ENCODE data around the gene ANKRD23.
"Not testable (repeated sequence)": the region's sequence is repeated elsewhere in the genome, so short reads cannot be mapped to it uniquely, and the experiment has no call there.

The ANKRD23 gene

GRCh38 chr2:96863056-96863455, 19.2 kb upstream of the ANKRD23 start:
- DNase-seq (ENCODE audit: low read depth), result not testable (repeated sequence)

- DNase-seq (ENCODE audit: low read depth), result no peak
These were observed 17.3 kb upstream of the ANKRD23 start for GRCh38 chr2:96861074-96861473.

GRCh38 chr2:96860065-96861029, 16.5 kb upstream of the ANKRD23 start:
- DNase-seq (ENCODE audit: low read depth), result no peak

- DNase-seq (ENCODE audit: low read depth), result no peak
These were observed 15.9 kb upstream of the ANKRD23 start for GRCh38 chr2:96859681-96860064.

- DNase-seq (ENCODE audit: low read depth), result no peak
These were observed 15.4 kb upstream of the ANKRD23 start for GRCh38 chr2:96859099-96859649.

- peak; percentile 82 for DNase-seq (ENCODE audit: low read depth)
These were observed 14.0 kb upstream of the ANKRD23 start, which contains the start of gene ANKRD39 for GRCh38 chr2:96857667-96858372. ANKRD39 (minus strand) TSS chr2:96858016; CDS start chr2:96857987, 29 bp downstream.

- DNase-seq (ENCODE audit: low read depth), result no peak
These were observed 13.2 kb upstream of the ANKRD23 start for GRCh38 chr2:96856776-96857666.

- DNase-seq (ENCODE audit: low read depth), result no peak
These were observed 9.5 kb upstream of the ANKRD23 start for GRCh38 chr2:96853321-96853720.

GRCh38 chr2:96852667-96853066, 8.8 kb upstream of the ANKRD23 start:
- DNase-seq (ENCODE audit: low read depth), result no peak

- no peak for DNase-seq (ENCODE audit: low read depth)
These were observed 4.4 kb upstream of the ANKRD23 start for GRCh38 chr2:96848264-96848663.

GRCh38 chr2:96847586-96847985, 3.8 kb upstream of the ANKRD23 start:
- no peak for DNase-seq (ENCODE audit: low read depth)

GRCh38 chr2:96846825-96847224, 3.0 kb upstream of the ANKRD23 start:
- no peak for DNase-seq (ENCODE audit: low read depth)

GRCh38 chr2:96844405-96844808, 586 bp upstream of the ANKRD23 start:
- no peak for DNase-seq (ENCODE audit: low read depth)

- no peak for DNase-seq (ENCODE audit: low read depth)
These were observed 1.2 kb downstream of the ANKRD23 start for GRCh38 chr2:96842600-96842999.

- no peak for DNase-seq (ENCODE audit: low read depth)
These were observed 1.9 kb downstream of the ANKRD23 start for GRCh38 chr2:96841701-96842495.

- DNase-seq (ENCODE audit: low read depth), result no peak
These were observed 3.7 kb downstream of the ANKRD23 start for GRCh38 chr2:96839875-96840850.

- no peak for DNase-seq (ENCODE audit: low read depth)
These were observed 4.4 kb downstream of the ANKRD23 start for GRCh38 chr2:96839293-96839874.

GRCh38 chr2:96838345-96839292, 5.2 kb downstream of the ANKRD23 start:
- DNase-seq (ENCODE audit: low read depth), result no peak

Measured in GM04503 (cell line).